SHP77 (cell line): ENCODE results near the gene CPLX4.
"Not testable (repeated sequence)": the region's sequence is repeated elsewhere in the genome, so short reads cannot be mapped to it uniquely, and the experiment has no call there.

Experiments used
- DNase-seq, 2 experiments: peaks; one replicate each; lab custom pipeline; 2025; lab: John Stamatoyannopoulos, UW

CPLX4 gene

DNA sequence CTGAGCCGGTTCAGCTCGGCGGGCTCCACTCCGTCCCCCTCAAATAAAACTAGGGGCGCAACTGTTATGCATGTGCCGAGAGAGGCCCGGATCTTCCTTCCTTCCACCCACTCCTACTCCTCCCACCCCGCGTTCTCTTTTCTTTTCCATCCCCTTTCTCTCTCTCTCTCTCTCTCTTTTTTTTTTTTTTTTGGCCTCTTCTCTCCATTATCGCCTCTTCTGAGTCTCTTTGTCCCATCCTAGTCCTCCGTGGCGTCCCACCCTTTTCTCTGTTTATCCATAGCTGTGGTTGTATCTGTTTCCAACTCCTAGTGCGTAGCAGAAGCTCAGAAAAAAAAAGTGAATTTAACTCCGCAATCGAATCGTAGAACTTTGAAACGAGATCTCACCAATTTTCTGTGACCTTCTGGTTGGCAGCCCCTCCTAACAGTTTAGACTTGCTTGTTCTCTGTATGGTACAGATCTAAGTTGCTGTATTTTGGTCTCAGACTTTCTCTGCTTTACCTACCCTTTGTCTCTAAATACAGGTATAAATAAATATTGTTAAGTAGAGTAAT lies 48.8 kb downstream of the CPLX4 start:
- DNase-seq: no peak

DNA sequence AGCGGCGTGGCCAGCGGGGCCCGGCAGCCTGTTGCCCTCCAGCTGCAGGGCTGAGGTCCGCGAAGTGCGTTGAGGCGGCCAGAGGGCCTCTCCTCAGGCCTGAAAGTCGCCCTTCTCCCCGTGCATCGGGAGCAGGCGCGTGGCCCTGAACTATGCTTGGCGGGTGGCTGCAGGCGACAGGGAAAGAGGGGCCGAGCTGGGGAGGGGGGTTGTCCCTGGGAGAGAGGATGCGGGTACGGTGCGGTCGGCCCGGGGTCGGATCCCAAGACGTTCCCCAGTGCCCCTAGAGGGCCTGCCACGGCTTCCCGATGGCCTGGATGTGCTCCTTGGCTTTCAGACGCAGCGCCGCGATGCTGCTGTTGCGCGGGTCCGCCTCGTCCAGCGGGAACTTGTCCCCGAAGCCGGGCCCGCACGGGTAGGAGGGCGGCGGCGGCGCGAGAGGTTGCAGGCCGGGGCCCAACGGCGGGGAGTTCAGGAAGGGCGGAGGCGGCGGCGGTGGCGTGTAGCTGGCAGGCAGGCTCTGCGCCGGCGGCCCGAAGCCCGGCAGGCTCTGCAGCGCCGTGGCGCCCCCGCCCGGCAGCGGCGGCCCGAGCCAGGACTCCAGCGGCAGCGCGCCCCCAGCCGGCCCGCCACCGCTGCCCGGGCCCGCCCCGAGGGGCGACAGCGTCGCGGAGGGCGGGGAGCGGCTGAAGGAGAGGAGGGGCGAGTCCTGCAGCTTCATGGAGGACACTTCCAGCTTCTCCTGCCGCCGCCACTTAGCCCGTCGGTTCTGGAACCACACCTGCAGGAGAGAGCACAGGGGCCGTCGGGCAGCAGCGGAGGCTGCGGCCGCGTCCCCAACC lies 49.5 kb downstream of the CPLX4 start:
- DNase-seq: peak; percentile 46 to 83

DNA sequence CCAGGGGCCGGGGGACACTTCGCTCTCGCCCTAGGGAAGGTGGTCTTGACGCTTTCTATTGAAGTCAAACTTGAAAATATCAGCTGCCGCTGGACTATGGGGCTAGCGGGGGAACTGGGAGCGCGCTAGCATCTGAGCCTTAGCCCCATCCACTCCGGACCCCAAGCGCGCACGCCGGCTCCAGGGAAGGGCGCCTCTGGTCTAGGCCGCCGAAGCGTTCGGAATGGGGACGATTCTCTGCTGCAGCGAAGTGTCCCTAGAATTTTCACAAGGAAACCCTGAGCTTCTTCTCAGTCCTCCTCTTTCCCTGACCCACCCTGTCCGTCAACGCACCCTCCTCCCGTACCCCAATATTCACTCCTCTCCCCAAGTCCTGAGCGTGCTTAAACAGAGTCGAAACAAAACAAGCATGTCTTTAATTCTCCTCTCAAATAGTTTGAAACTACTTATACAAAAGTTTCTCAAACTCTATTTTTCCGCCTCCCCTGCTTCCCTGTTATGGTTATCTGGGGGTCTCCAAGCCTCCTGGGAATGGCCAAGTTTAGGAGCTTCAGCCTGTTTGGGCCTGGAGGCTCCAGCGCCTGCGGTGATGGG lies 50.2 kb downstream of the CPLX4 start:
- DNase-seq: no peak

DNA sequence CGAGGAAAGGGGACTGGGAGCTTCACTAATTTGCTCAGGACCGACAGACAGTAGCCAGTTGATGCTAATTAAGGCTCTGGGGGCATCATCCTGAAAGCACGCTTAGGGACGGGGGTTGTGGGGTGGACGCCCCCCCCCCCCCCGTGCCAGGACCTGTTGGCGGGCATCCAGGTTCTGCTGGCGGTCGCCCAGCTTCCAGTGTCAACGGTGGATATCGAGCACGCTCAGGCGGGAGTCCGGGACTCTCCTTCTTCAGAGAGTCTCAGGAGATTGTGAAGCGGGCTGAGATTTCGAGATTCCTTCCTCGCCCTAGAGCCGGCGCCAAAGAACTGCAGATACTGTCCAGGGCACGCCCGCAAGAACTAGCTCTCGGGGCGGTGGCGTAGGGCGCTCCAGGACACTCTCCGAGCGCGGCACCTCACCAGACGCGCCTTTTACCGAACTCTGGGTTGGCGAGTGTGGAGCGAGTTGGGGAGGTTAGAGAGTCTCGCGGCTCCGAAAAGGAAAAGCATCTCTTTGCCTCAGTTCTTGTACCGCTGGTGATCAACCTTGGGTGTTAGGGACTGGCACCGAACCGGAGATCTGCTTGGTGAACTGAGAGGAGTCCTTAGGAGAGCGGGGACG lies 50.8 kb downstream of the CPLX4 start:
- no peak for DNase-seq

DNA sequence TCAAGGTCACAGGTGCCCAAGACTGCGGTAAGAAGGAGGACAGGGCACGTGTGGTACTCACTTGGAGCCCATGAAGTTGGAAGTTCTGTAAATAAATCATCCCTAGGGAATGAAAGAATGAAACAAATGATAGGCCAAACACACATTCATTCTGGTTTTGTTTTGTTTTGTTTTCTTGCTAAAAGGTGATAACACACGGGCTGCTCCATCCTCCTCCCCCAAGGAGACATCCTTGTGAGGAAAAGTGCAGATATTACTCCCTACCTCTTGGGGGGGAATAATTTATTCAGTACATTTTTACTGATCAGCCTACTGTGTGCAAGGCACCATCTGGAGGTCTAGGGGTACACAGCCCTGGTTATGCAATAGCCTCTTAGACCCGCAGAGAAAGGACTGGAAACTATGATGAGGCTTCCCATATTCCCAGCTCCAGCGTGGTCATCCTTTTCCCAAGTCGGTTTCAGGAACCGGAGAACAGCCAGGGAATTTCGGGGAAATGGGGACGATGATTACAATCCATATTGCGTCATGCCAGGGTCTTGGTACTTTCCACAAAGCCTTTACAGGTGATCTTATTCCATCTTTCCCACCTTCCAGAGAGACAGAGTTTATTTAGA lies 51.5 kb downstream of the CPLX4 start:
- DNase-seq: no peak

DNA sequence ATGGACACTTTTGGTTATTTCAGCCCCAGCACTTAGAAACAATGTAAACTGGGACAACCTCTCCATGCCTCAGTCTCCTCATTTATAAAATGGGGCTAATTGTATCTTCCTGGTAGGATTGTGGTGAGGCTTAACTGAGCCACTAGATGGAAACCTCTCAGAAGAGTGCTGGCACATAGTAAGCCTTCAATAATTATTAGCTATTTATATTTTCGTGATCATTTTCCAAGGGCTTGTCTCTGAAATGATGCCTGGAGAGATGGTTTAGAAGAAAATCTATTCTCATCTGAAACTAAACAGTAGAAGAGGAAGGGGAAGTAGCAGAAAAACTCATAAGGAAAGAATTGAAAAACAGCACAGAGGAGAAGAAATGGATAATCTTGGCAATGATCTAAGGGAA lies 52.0 kb downstream of the CPLX4 start:
- no peak for DNase-seq

DNA sequence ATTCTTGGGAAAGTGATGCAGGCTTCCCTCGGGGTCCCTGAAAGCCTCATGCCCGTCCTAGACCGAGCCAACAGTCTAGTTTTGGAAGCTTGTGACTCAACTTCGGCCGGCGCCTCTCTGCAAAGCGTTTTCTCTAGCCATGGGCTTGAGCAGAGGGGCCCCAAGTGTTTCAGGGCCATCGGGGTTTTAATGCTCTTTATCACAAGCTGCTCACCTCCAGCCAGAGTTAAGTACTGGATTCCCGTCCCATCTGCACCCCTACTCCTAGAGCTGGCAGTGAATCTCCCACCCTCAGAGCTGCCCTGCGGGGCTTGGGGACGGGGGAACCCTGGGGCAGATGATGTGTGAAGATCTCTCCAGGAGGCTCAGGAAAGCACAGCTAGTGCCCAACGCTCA lies 52.5 kb downstream of the CPLX4 start:
- DNase-seq: no peak

DNA sequence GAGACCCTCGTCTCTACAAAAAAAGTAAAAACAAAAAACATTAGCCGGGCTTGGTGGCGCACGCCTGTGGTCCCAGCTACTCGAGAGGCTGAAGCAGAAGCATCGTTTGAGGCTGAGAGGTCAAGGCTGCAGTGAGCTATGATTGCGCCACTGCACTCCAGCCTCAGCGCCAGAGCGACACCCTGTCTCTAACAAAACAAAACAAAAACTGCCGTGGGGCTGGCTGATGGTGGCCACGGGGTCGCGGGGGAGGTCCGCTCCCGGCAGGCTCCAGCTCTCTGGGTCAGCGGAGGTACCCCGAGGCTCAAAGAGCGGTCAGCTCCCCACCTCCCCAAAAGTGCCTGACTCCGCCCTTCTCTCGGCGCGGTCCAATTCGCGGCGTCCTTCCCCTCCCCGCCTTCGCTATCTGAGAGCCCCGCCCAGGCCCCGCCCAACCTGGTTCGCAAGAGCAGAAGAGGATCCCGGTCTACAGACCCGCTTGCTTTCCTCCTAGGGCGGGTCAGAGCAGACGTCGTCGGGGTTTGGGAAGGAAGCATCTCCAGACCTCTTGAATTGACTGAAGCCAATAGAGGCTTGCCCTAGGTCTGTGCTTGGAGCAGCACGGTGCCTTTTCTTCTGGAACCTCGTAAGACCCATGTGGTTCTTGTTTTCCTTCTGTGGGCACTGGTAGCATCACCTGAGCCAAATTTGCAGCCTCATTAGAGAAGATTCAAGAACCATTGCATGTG lies 53.0 kb downstream of the CPLX4 start:
- DNase-seq: peak; percentile 43 to 49

DNA sequence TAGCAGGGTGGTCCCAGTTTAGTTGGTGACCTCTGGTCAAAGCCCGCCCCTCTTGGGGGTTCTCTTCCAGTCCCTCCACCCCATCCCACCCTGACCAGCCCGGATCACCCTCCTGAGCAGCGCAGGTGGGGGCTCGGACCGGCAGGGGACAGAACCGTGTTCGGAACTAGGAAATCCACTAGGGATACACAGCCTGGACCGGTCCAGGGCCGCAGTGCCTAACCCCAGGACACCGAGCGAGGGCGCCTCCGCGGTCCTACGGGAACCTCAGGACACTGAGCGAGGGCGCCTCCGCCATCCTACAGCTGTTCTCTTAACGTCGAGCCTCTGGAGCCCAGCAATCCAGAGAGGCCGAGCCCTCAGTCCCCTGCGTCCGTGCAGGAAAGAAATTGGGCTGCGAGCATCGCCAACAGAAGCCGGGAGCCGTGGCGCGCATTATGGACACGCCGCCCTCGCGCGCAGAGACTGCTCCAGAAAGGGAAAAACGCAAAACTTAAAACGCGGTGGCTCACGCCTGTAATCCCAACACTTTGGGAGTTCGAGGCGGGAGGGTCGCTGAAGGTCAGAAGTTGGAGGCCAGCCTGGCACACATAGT lies 53.7 kb downstream of the CPLX4 start:
- no peak for DNase-seq

DNA sequence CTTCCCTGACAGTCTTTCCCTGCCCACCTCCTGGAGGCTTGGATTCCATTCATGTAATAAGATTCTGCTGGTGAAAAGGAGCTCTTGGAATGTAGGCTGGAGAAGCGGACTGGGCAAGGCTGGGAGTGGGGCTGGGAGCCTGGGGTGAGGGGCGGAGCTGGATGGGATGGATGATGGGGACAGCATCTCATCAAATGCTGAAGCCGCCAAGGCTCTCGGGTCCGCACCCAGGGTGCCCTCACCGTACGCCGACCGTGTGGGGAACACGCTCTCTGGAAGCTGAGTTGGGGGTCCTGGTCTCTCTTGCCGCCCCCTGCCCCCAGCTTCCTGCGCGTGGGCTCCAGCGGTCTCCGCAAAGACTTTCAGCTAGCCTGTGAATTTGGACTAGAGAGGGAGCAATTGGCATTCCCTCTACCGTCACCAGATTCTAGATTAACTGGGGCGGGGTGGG lies 54.3 kb downstream of the CPLX4 start:
- DNase-seq: no peak

DNA sequence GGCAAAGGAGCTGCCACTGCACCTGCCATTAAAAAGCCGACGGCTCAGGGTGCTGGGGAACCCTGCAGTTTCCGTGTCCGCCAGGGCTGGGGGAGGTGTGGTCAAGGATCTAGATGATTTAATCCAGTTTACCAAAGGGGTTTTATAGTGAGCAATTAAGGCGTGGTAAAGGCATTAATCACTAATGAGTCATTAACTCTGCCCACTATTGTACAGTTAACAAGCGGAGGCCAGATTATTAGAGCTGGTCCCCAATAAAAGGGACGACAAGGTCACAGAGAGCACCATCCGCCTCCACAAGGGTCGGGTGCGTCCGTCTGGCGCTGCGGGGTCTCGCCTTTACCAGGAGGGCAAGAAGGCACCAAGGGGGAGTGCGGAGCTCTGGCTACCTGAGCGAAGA lies 54.8 kb downstream of the CPLX4 start:
- no peak for DNase-seq

DNA sequence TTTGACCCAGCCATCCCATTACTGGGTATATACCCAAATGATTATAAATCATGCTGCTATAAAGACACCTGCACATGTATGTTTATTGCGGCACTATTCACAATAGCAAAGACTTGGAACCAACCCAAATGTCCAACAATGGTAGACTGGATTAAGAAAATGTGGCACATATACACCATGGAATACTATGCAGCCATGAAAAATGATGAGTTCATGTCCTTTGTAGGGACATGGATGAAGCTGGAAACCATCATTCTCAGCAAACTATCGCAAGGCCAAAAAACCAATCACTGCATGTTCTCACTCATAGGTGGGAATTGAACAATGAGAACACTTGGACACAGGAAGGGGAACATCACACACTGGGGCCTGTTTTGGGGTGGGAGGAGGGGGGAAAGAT lies 56.2 kb downstream of the CPLX4 start:
- DNase-seq: not testable (repeated sequence)

DNA sequence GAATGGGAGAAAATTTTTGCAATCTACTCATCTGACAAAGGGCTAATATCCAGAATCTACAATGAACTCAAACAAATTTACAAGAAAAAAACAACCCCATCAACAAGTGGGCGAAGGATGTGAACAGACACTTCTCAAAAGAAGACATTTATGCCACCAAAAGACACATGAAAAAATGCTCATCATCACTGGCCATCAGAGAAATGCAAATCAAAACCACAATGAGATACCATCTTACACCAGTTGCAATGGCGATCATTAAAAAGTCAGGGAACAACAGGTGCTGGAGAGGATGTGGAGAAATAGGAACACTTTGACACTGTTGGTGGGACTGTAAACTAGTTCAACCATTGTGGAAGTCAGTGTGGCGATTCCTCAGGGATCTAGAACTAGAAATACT lies 56.6 kb downstream of the CPLX4 start:
- not testable (repeated sequence) for DNase-seq

DNA sequence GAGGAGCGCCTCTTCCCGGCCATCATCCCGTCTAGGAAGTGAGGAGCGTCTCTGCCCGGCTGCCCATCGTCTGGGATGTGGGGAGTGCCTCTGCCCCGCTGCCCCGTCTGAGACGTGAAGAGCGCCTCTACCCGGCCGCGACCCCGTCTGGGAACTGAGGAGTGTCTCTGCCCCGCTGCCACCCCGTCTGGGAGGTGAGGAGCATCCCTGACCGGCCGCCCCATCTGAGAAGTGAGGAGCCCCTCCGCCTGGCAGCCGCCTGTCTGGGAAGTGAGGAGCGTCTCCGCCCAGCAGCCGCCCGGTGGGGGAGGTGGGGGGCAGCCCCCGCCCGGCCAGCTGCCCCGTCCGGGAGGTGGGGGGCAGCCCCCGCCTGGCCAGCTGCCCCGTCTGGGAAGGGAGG lies 63.0 kb downstream of the CPLX4 start:
- DNase-seq: not testable (repeated sequence)

DNA sequence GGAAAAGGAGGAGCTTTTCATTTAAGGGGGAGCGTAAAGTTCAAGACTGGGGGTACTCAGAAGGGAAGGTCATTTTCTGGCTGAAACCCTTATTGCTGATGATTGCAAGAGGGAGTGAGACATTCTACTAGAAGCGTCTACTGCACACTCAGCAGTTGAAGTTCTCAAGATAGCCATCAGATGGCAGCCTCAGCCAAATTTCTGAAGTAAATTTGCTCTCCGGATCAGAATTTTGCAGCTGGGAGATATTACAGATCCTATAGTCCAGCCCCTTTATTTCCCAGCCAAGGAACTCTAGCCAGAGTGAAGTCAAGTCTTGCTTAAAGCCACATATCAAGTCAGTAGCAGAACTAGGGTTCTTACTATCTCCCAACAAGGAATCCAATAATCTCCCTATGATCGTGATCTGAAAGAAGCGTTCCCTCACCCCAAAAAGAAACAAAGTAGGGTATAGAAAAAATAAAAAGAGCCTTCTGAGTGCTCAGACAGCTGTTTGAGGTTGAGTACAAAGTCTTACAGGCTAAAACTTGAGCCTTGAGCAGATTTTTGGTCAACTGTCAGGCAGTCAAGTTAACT lies 69.2 kb downstream of the CPLX4 start:
- peak; percentile 68 to 82 for DNase-seq

DNA sequence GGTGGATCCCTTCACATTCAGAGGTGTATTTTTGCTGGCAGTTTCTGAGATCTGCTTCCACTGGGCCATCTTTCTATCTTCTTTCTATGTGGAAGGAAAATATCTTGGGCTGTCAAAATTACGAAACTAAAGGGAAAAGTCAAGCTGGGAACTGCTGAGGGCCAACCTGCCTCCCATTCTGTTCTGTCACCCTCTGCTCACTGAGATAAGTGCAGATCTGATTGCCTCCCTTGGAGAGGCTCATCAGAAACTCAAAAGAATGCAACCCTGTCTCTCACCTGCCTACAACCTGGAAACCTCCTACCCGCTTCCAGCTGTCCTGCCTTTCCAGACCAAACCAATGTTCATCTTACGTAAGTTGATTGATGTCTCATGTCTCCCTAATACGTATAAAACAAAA lies 71.7 kb downstream of the CPLX4 start:
- DNase-seq: no peak
